GM19351 (cell line): ENCODE measurements around the gene MAPK13.

ENCODE experiments used
- ATAC-seq: cut with Tn5 transposase; IDR thresholded peaks from one replicate; pipeline ENCODE4 v1.9.1; 2021; ENCODE audit warnings: mild to moderate bottlenecking, moderate library complexity; ENCODE audit not compliant: unreplicated experiment

Gene MAPK13

GRCh38 chr6:36142971-36143838 is 12.9 kb downstream of the MAPK13 start:
- ATAC-seq = no peak

- ATAC-seq = no peak
These were observed 15.2 kb downstream of the MAPK13 start for GRCh38 chr6:36145495-36145894.

GRCh38 chr6:36147294-36147693 is 17.0 kb downstream of the MAPK13 start:
- no peak for ATAC-seq

GRCh38 chr6:36149476-36149875 is 19.2 kb downstream of the MAPK13 start:
- no peak for ATAC-seq

GRCh38 chr6:36150283-36150682 is 20.0 kb downstream of the MAPK13 start:
- no peak for ATAC-seq

- no peak for ATAC-seq
These were observed 24.0 kb downstream of the MAPK13 start for GRCh38 chr6:36154286-36154685.

GRCh38 chr6:36155662-36156061 is 25.3 kb downstream of the MAPK13 start:
- ATAC-seq = no peak

GRCh38 chr6:36160147-36160760 is 29.9 kb downstream of the MAPK13 start:
- no peak for ATAC-seq

- no peak for ATAC-seq
These were observed 39.0 kb downstream of the MAPK13 start for GRCh38 chr6:36169023-36170007.

GRCh38 chr6:36170704-36171103 is 40.4 kb downstream of the MAPK13 start:
- ATAC-seq = no peak

- ATAC-seq = no peak
These were observed 41.3 kb downstream of the MAPK13 start for GRCh38 chr6:36171573-36171972.

- ATAC-seq = no peak
These were observed 46.9 kb downstream of the MAPK13 start for GRCh38 chr6:36177166-36177565.

- ATAC-seq = no peak
These were observed 48.2 kb downstream of the MAPK13 start for GRCh38 chr6:36178544-36178943.

- no peak for ATAC-seq
These were observed 49.8 kb downstream of the MAPK13 start for GRCh38 chr6:36180126-36180525.

- no peak for ATAC-seq
These were observed 54.0 kb downstream of the MAPK13 start for GRCh38 chr6:36184311-36184710.

- ATAC-seq = no peak
These were observed 55.9 kb downstream of the MAPK13 start for GRCh38 chr6:36186199-36186598.

- no peak for ATAC-seq
These were observed 57.1 kb downstream of the MAPK13 start for GRCh38 chr6:36187446-36187845.
